ENCODE results near the gene RAB9B.

RAB9B gene

DNA sequence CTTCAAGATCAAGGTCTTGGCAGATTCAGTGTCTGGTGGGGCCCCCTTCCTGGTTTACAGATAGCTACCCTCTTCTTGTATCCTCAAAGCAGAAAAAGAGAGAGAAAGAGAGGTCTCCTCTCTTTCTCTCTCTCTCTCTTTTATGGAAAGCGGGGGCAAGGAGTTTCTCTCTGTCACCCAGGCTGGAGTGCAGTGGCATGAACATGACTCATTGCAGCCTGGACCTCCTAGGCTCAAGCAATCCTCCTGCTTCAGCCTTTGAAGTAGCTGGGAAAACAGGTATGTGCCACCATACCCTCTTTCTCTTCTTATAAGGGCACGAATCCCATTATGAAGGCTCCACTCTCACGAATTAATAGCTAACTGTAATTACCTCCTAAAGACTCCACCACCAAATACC lies 20.2 kb downstream of the RAB9B start:
- no peak for DNase-seq (ENCODE audit: low read depth)

DNA sequence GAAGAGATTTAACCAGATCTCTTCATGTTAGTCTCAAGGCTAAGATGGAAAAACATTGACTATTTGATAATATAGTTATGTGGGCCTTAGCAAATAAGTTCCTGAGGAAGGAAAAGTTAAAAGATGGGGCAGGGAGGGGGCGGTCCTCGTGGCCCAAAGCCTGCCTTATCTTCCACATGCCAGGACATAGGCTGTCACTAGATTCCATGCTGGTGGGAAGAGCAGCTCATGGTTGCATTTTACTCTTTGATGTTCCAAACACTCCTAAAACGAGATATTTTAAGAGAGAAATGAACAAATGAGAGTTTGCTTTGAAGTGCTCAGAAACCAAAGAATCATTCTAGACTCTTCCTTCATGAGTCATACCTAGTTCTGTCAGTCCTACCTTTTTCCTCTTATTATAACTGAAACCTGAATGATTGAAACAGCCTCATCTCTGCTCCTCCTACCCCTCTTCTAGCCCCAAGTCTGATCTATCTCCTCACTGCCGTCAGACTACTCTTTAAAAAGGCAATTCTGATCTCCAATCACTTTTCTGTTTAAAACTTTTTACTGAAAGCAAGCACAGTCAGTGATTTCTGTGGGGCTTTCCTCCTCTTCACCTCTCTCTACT lies 25.1 kb downstream of the RAB9B start:
- DNase-seq (ENCODE audit: low read depth), result no peak

DNA sequence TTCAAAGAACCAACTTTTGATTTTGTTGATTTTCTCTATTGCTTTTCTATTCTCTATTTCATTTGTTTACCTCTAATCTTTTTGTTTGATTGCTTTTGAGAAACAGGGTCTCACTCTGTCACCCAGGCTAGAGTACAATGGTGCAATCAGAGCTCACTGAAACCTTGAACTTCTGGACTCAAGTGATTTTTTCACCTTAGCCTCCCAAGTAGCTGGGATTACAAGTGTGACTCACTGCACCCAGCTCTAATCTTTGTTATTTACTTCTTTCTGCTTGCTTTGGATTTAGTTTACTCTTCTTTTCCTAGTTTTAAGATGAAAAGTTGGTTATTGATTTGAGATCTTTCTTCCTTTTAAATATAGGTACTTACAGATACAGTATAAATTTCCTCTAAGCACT lies 26.2 kb downstream of the RAB9B start:
- peak; percentile 48 for DNase-seq (ENCODE audit: low read depth)

DNA sequence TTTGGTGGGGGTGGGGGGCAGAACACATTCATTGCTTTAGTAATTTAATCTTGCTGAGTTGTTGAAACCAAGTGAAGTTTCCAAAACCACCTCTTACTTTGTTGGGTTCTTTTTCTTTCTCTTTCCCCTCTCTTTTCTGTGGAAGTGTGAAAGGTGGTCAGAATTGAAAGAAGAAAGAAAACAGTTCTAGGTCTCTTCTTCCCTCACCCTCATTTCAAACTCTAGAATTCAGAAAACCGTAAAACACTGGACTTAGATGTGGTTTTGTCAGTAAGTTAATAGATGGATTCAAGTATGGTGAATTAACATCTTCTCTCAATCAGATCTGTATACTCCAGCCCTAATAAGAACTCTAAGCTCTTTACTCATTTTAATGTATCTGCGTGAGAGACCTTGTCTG lies 31.7 kb downstream of the RAB9B start:
- DNase-seq (ENCODE audit: low read depth), result no peak

DNA sequence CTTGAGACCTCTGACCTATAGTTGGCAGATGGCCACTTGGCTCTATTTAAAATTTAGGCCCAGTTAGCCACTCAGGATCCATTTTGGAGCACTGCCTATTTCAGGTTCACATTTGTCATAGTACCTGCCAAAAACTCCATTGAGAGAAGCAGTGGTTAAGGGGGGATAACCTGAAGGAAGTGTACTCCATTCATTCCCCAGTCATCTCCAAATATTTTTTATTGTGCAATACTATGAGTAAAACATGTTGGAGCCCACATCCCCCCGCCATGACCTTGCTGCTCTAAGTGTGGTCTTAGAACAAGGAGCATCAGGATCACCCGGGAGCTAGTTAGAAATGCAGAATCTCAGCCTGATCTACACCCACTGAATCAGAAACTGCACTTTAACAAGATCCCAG lies 34.4 kb downstream of the RAB9B start:
- peak; percentile 31 for DNase-seq (ENCODE audit: low read depth)

DNA sequence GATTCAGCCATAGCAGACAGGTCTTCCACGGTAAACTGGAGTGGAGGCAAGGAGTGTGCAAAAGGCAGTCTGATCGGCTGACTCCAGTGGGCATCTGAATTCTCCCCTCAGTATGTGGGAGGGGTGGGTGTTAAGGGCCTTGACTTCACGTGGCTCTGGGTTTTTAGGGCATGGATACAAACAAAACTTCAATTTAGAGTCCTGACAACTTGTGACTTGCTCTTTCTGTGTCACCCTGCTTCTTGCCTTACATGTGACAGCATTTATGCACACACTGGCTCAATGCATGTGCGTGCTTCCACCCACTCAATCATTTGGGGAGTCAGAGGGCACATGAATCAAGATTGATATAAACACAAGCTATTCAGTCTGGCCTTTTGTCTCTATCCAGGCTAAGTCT lies 37.9 kb downstream of the RAB9B start:
- no peak for DNase-seq (ENCODE audit: low read depth)

DNA sequence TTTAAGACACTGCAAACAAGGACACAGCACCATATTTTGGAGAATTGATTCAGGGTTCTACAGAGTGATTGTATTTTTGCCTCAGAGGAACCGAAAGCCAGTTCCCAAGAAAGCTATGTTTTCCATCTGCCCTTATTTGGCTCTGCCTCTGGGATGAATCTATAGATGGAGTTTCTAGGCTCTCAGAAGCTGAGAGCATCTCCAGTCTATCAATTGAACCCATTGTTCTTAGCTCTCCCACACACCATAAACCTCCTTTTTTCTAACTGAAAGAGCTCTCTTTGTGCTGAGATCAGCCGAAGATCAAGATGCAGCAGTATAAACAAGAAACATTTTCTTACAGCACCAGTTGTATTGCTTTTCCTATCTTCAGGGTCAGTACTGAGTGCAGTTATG lies 38.5 kb downstream of the RAB9B start:
- no peak for DNase-seq (ENCODE audit: low read depth)

DNA sequence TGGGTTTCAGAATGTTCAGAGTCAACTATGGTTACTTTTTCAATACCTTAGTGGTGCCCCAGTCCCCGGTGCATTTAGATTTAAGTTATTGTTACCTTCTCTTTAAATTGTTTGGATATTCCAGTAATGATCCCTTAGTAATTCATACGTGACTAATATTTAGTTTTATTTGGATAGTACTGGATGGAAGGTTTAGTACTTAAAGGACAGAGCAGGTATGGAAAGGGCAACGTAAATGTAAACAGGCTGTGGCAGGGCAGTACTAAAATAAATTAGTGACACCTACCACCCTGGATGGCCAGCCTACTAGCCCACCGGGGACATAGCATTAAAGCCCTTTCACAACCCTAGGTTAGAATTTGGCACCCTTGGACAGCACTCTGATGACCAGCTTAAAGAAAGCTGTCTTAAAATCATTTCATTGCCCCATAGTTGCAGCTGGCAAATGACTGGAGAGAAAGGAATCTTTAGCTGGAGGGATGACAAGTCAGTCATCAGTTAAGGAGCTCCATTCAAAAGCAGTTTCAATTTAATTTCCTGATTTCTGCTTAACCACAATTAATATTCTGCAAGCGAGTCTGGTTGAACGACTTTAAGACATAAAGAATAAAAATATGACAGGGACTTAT lies 39.0 kb downstream of the RAB9B start:
- peak; percentile 80 for DNase-seq (ENCODE audit: low read depth)

DNA sequence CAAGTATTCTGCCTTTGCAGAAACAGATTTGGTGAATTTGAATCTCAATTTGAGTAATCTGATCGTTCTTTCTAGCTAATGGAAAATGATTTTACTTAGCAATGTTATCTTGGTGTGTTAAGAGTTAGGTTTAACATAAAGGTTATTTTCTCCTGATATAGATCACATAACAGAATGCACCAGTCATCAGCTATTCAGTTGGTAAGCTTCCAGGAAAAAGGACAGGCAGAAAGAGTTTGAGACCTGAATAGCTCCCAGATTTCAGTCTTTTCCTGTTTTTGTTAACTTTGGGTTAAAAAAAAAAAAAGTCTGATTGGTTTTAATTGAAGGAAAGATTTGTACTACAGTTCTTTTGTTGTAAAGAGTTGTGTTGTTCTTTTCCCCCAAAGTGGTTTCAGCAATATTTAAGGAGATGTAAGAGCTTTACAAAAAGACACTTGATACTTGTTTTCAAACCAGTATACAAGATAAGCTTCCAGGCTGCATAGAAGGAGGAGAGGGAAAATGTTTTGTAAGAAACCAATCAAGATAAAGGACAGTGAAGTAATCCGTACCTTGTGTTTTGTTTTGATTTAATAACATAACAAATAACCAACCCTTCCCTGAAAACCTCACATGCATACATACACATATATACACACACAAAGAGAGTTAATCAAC lies 40.1 kb downstream of the RAB9B start:
- peak; percentile 44 for DNase-seq (ENCODE audit: low read depth)

DNA sequence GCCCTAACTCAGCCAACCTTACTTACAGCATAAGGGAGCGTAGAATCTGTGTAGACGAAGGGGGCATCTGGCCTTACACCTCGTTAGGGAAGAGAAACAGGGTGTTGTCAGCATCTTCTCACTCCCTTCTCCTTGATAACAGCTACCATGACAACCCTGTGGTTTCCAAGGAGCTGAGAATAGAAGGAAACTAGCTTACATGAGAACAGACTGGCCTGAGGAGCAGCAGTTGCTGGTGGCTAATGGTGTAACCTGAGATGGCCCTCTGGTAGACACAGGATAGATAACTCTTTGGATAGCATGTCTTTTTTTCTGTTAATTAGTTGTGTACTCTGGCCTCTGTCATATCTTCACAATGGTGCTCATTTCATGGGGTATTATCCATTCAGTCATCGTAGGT lies 40.8 kb downstream of the RAB9B start:
- DNase-seq (ENCODE audit: low read depth), result peak; percentile 44

DNA sequence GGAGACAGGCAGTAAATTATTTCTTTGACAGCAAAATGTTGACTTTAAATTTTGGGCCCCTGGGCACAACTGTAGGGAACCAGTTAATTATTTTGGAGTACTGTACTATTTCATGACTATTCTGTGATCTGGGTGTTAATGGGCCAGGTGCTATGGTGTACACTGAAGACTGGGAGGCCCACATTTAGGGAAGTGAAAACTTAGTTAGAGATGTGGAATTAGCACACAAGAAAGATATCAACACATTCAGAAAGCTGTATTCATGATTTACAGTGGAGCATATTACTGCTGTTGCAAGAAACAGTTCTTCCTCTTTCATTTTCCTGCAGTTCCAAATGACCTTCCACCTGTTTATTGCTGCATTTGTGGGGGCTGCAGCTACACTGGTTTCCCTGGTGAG lies 43.1 kb downstream of the RAB9B start:
- no peak for DNase-seq (ENCODE audit: low read depth)

DNA sequence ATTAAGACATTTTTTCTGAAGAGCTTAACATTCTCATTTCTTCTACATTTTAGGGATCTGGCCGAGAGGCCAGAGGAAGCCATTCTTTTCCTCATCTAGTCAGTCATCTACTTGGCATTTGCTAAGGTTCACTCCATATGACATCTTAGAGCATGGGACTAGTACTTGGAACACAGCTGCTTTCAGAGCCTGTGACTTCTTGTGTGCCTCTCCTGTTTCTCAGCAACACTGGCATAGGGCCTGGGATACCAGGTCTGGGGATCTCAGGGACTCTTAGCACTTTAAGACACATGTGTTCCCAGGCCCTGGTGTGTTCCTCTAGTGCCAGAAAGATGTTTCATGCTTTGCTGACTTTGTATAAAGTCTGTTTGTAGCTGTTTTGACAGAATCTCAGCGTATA lies 48.1 kb downstream of the RAB9B start:
- DNase-seq (ENCODE audit: low read depth), result no peak

DNA sequence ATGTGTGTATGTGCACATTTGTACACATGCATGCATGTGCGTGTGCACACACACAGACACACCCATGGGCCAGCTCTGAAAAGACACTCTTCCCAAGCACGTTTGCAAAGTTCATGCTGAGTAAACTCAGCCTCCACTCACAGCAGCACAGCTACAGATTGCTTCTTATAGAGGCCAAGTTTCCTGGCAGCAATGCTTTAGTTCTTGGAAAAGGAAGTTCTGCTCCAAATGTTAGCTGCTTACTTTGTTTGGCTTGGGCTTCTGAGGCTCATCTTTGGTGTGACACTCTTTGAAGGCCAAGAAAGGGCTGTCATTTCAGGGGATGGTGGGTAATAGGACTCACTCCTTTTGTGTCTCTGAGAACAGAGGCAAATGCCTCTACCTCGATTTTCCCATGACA lies 48.9 kb downstream of the RAB9B start:
- no peak for DNase-seq (ENCODE audit: low read depth)

DNA sequence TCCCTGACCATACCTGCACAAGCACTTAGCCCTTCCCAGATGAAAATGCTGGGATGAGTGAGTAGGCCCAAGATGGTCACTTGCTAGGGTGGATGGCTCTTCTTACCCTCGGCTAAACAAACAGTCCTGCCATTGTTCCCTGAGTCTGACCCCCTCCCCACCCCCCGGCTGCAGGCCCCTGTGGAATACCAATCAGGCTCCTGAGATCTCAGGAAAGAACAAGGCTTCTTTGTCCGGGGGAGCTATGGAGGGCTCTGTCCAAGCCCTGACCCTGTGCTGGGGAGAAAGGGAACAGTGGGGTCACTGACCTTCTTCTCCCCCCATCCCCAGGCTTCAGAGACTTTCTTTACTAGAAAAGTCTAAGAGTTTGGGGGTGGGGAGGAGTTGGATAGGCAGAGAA lies 49.4 kb downstream of the RAB9B start:
- no peak for DNase-seq (ENCODE audit: low read depth)

DNA sequence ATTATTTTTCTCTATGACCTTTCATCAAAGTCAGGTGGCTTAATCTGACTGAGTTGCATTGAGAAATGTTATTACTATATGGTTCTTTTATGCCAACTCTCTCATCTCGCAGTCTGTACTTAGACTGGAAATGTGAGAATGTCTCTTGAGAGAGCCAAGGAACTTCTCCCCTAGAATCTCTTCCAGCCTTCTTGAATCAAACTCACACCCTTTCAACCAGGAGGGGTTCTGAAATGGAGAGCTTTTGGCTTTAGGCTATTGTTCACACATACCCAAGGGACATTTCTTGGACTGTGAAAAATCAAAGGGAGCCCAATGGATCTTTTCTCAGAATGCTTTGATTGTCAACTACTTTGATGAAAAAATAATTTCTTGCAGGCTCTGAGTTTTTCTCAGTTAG lies 50.4 kb downstream of the RAB9B start:
- DNase-seq (ENCODE audit: low read depth), result no peak

DNA sequence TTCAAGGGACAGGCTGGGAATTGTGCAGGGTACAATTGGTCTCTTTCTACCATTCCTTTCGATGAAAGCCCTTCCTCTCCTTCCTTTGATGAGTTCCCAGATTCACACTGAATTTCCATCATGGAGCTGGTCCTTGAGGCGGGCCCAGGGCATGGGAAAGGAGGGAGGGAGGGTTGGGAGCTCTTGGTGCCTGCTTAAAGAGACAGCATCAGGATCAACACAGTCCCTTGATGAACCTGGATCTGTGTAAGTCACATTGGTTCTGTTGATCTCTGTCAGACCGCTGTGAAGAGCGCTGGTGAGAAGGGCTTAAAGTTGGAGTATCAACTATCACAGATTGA lies 51.0 kb downstream of the RAB9B start:
- no peak for DNase-seq (ENCODE audit: low read depth)

DNA sequence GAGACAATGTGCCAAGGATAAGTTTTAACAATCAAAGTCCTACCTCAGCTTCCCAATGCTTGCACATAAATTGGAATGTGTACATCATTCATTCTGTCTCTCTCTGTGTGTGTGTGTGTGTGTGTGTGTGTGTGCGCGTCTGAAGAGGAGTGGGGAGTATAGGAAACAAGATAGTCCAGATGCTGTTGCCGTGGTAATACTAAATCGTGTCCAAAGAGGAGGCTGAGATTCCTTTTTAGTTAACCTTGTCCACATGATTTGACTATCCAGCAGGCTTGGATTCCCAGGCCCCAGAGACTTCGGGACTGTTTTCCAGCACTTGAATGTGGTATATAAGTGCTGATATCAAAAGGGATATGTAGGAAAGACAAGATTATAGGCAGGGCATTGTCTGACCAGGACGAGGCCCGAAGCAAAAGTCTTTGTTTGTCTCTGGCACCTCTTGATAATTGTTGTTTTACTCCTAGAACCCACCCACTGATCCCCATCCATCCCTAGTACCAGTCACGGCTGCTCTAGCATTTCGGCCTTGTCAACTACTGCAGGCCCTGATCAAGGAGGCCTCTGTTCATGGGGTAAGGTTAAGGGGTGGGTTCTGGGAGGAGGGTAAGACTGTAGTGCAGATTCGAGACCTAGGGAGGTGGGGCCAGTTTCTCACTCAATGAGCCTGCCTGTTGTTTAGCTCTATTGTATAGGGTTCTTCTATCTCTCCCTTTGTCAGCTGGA lies 51.6 kb downstream of the RAB9B start:
- no peak for DNase-seq (ENCODE audit: low read depth)

DNA sequence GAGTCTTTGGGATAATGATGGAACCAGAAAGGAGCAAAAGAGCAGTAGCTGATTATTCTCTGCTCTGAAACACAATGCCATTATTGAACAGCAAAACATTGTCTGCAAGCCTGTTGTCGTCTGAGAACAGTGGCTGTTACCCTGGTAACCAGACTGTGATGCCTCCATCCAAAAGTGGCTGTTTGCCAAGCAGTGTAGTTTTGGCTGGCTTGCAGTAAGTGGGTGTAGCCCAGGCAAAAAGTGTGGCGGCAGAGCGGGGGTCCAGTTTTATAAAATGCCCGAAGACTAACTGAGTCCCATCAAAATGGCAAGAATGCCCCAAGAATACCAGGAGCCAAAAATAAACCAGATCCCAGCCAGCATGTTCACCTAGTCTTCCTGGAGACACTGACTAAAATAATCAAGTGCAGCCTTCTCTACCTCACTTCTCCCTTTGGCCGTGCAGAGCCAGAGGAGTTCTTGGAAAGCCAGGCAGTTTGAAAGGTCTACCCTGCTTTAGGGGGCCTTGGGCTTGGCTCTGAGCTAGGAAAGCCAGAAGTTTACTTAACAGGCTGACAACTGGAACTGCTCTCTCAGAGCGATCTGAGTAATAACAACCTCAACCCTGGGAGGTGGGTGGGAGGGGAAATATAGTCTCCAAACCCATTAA lies 52.8 kb downstream of the RAB9B start:
- DNase-seq (ENCODE audit: low read depth), result peak; percentile 23

DNA sequence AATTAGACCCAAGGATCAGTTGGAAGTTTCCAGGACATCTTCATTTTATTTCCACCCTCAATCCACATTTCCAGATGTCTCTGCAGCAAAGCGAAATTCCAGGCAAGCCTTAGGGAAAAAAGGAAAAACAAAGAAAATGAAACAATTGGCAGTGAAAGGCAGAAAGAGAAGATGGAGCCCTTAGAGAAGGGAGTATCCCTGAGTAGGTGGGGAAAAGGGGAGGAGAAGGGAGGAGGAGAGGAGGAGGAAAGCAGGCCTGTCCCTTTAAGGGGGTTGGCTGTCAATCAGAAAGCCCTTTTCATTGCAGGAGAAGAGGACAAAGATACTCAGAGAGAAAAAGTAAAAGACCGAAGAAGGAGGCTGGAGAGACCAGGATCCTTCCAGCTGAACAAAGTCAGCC lies 55.5 kb downstream of the RAB9B start, which contains the start of gene PLP1:
PLP1 (plus strand) TSS at position 295 of the 400 bp plus-strand sequence. CDS start 156 bp downstream, outside the sequence.
- no peak for DNase-seq (ENCODE audit: low read depth)

DNA sequence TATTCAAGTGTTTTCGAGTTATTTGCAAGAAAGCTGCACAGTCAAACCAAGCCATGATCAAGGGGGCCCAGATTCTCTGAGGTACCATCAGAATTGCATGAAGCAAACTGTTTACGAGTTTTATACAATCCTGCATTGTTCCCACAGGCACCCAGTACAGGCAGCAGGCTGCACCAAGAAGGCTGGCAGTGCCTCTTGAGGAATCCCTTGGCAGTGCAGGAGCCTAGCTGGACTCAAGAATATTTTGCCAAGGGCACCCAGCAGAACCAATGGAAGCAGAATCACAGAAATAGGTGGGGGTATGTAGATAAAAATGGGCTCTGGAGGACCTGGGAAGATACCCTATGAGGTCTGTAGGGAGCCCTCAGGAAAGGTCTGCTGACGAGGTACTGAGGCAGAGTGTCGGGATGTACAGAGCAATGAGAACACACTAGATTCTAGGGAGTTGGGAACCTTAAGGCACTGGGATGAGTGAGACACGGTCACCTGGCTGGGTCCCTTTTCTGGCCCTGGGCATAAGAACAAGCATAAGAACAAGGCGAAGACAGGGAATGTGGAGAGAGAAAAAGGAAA lies 57.9 kb downstream of the RAB9B start:
- peak; percentile 48 for DNase-seq (ENCODE audit: low read depth)

DNA sequence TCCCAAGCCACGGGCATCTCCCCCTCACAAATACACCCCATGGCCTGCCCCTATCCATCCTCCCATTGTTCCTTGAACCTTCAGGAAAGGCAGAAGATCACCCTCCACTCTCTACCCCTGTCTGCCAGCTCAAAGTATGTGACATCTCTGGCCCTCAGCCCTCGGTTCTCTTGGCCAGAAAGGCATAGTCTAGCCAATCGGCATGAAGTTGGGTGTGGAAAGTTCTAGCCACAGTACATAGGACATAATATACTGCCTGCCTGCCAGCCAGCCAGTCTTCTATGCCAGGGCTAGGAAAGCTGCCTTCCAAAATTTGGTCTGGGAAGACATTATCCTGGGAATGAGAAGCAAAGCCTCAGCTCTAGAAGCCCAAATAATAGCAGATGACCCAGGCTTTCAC lies 58.6 kb downstream of the RAB9B start:
- no peak for DNase-seq (ENCODE audit: low read depth)
